Progenitor cell of endocrine pancreas (in vitro differentiated cells): Measurements from ENCODE around the gene MIGA1. TPM values are rescaled to one million over a fixed set of nuclear protein-coding genes. Genes with fewer than 3 reads are reported as not detected.

Source experiments
- DNase-seq: peaks from one replicate; pipeline ENCODE4 v3.0.0; 2021; ENCODE audit warnings: low spot score; ENCODE audit not compliant: unreplicated experiment
- H3K27ac Mint-ChIP-seq: 2 replicates; pipeline ENCODE4 v1.8.0; 2021; ENCODE audit warnings: mild to moderate bottlenecking, moderate library complexity, mixed read lengths
- H3K27me3 Mint-ChIP-seq: 2 replicates; pipeline ENCODE4 v1.8.0; 2021; ENCODE audit warnings: mixed read lengths
- H3K36me3 Mint-ChIP-seq: 2 replicates; pipeline ENCODE4 v1.8.0; 2022; ENCODE audit warnings: mixed read lengths; ENCODE audit not compliant: insufficient read depth
- H3K4me1 Mint-ChIP-seq: 2 replicates; pipeline ENCODE4 v1.8.0; 2021; ENCODE audit warnings: low read depth, mixed read lengths
- H3K4me3 Mint-ChIP-seq: 2 replicates; pipeline ENCODE4 v1.8.0; 2021; ENCODE audit warnings: low read depth, mild to moderate bottlenecking, moderate library complexity, mixed read lengths
- H3K9me3 Mint-ChIP-seq: 2 replicates; pipeline ENCODE4 v1.8.0; 2021; ENCODE audit warnings: low read depth, mixed read lengths
- CTCF ChIP-seq: fragments of 200-600 bp; sonication (generic); IDR thresholded peaks from one replicate; pipeline ENCODE4 v1.5.0; 2021; ENCODE audit warnings: antibody characterized with exemption, mild to moderate bottlenecking; ENCODE audit not compliant: unreplicated experiment
- total RNA-seq: library from RNA; stranded (reverse); gene quantifications from 2 replicates; pipeline ENCODE4 v1.2.1, GENCODE V29; 2021

The MIGA1 gene
- total RNA-seq, 1 donor from 2014 or later: 14.9 TPM

GRCh38 chr1:77873461-77873860 lies 94.0 kb downstream of the MIGA1 start:
- no peak for TF ChIP-seq CTCF
- H3K27me3 Mint-ChIP-seq: no peaks in the 10 kb centered on the region
- no peak overlapping the region for H3K4me3 Mint-ChIP-seq
- H3K36me3 Mint-ChIP-seq: no peaks in the 10 kb centered on the region
- H3K4me1 Mint-ChIP-seq: peaks cover 2% of the 10 kb centered on the region
- no peaks in the 10 kb centered on the region for H3K9me3 Mint-ChIP-seq
- no peak overlapping the region for H3K27ac Mint-ChIP-seq
- DNase-seq: no peak

- H3K36me3 Mint-ChIP-seq: no peaks in the 10 kb centered on the region
- H3K27me3 Mint-ChIP-seq: no peaks in the 10 kb centered on the region
- no peaks in the 10 kb centered on the region for H3K9me3 Mint-ChIP-seq
- TF ChIP-seq CTCF: no peak
- H3K4me1 Mint-ChIP-seq: no peaks in the 10 kb centered on the region
- no peak overlapping the region for H3K4me3 Mint-ChIP-seq
- no peak for DNase-seq
- no peak overlapping the region for H3K27ac Mint-ChIP-seq
Measured at GRCh38 chr1:77874804-77875445, 95.5 kb downstream of the MIGA1 start.

GRCh38 chr1:77876884-77877283 lies 97.4 kb downstream of the MIGA1 start:
- no peak overlapping the region for H3K27ac Mint-ChIP-seq
- no peak for DNase-seq
- no peaks in the 10 kb centered on the region for H3K4me1 Mint-ChIP-seq
- no peak for TF ChIP-seq CTCF
- H3K9me3 Mint-ChIP-seq: no peaks in the 10 kb centered on the region
- no peaks in the 10 kb centered on the region for H3K36me3 Mint-ChIP-seq
- no peak overlapping the region for H3K4me3 Mint-ChIP-seq
- H3K27me3 Mint-ChIP-seq: no peaks in the 10 kb centered on the region

- H3K27ac Mint-ChIP-seq: no peak overlapping the region
- no peaks in the 10 kb centered on the region for H3K9me3 Mint-ChIP-seq
Measured at GRCh38 chr1:77881061-77881460, 101.6 kb downstream of the MIGA1 start.

GRCh38 chr1:77882411-77882810 lies 103.0 kb downstream of the MIGA1 start:
- H3K27ac Mint-ChIP-seq: no peak overlapping the region
- TF ChIP-seq CTCF: no peak
- H3K4me1 Mint-ChIP-seq: peaks cover 3% of the 10 kb centered on the region
- peaks cover 2% of the 10 kb centered on the region for H3K36me3 Mint-ChIP-seq
- no peaks in the 10 kb centered on the region for H3K9me3 Mint-ChIP-seq
- no peaks in the 10 kb centered on the region for H3K27me3 Mint-ChIP-seq
- H3K4me3 Mint-ChIP-seq: no peak overlapping the region
- DNase-seq: no peak

More at GRCh38 chr1:77881061-77881460, 101.6 kb downstream of the MIGA1 start:
- no peak for TF ChIP-seq CTCF
- Mint-ChIP-seq H3K4me1 (peaks cover 3% of the 10 kb centered on the region), H3K36me3 (peaks cover 2% of the 10 kb centered on the region), H3K27me3 (no peaks in the 10 kb centered on the region), H3K4me3 (no peak overlapping the region)
- DNase-seq: no peak
